B cell (primary cell): Measurements from ENCODE around the gene IFITM1. TPM values are rescaled to one million over a fixed set of nuclear protein-coding genes. Genes with fewer than 3 reads are reported as not detected.
A peak's percentile ranks its signal among the peaks of the same experiment; 100 is the strongest.

Source experiments
- ATAC-seq: fragments of 200-7000 bp; cut with Tn5 transposase; one replicate; pipeline ENCODE4 v1.10.0; 2021; ENCODE audit warnings: low read depth, mild to moderate bottlenecking, moderate number of reproducible peaks, moderate library complexity
- CTCF ChIA-PET: fragments of 350-600 bp; sonication (Branson Sonifier 250); formaldehyde crosslinking; loops from one replicate; lab custom pipeline; 2021; ENCODE audit warnings: antibody characterized with exemption, inconsistent platforms; lab: Charles Lee
- POLR2A ChIA-PET: fragments of 350-600 bp; sonication (Branson Sonifier 250); formaldehyde crosslinking; loops from one replicate; lab custom pipeline; 2021; ENCODE audit warnings: antibody characterized with exemption; lab: Charles Lee
- DNase-seq: peaks from one replicate; pipeline ENCODE4 v3.0.0; 2013
- H2AFZ ChIP-seq: 2 replicates; pipeline ENCODE4 v1.6.1; 2012; ENCODE audit warnings: mild to moderate bottlenecking, low read depth, low read length; ENCODE audit not compliant: insufficient read depth, poor library complexity, severe bottlenecking
- H3K27ac ChIP-seq, 2 donors: 1 replicate in 1 of 2; 2 replicates in 1 of 2; pipeline ENCODE4 v1.5.1; 2012 to 2013; ENCODE audit warnings: low read length in 2 of 2, mild to moderate bottlenecking in 2 of 2, moderate library complexity in 1 of 2
- H3K27me3 ChIP-seq, 4 experiments: fragments of 200-600 bp in 1 of 4; sonication (generic) in 1 of 4; replicated peaks in 1 of 4; 1 replicate in 2 of 4; 2 replicates in 2 of 4; pipeline versions ENCODE4 v1.6.1 to v1.7.0; 2013 to 2016; ENCODE audit warnings: low read length in 3 of 4, mild to moderate bottlenecking in 2 of 4, mixed read lengths in 1 of 4, moderate library complexity in 1 of 4; ENCODE audit not compliant: insufficient read depth in 4 of 4, control insufficient read depth in 3 of 4; ENCODE audit errors: control extremely low read depth in 1 of 4
- H3K36me3 ChIP-seq, 2 experiments: replicated peaks in 1 of 2; 1 replicate in 1 of 2; 2 replicates in 1 of 2; pipeline versions ENCODE4 v1.6.1 to v1.7.1; 2013; ENCODE audit warnings: low read length in 1 of 2; ENCODE audit not compliant: insufficient read depth in 2 of 2, control insufficient read depth in 1 of 2; ENCODE audit errors: control extremely low read depth in 1 of 2, extremely low read depth in 1 of 2
- H3K4me1 ChIP-seq, 2 donors: fragments of 200-600 bp in 1 of 2; sonication (generic) in 1 of 2; 1 replicate in 1 of 2; 2 replicates in 1 of 2; pipeline versions ENCODE4 v1.5.1 to v1.6.1; 2013 to 2017; ENCODE audit warnings: low read length in 2 of 2; ENCODE audit not compliant: control insufficient read depth in 2 of 2, insufficient read depth in 2 of 2
- H3K4me2 ChIP-seq: replicated peaks from 2 replicates; pipeline ENCODE3; 2012; ENCODE audit warnings: mild to moderate bottlenecking, low read depth, low read length; ENCODE audit not compliant: poor library complexity, severe bottlenecking
- H3K4me3 ChIP-seq, 5 experiments: fragments of 200-600 bp in 1 of 5; sonication (generic) in 1 of 5; 1 replicate in 3 of 5; 2 replicates in 2 of 5; pipeline versions ENCODE4 v1.5.1 to v1.7.0; 2011 to 2016; ENCODE audit warnings: low read length in 4 of 5, mild to moderate bottlenecking in 4 of 5, low read depth in 2 of 5, control low read depth in 1 of 5, moderate library complexity in 1 of 5; ENCODE audit not compliant: insufficient read depth in 1 of 5; ENCODE audit errors: control extremely low read depth in 1 of 5, extremely low read depth in 1 of 5
- H3K79me2 ChIP-seq: fragments of 200-600 bp; sonication (generic); one replicate; pipeline ENCODE4 v1.6.0; 2016; ENCODE audit warnings: low read length; ENCODE audit not compliant: control insufficient read depth, insufficient read depth
- H3K9ac ChIP-seq: fragments of 200-600 bp; sonication (generic); 2 replicates; pipeline ENCODE4 v1.6.1; 2017; ENCODE audit warnings: mild to moderate bottlenecking, low read length, moderate library complexity
- H3K9me3 ChIP-seq, 3 donors: one replicate each; pipeline versions ENCODE4 v1.6.1 to v1.7.1; 2013; ENCODE audit warnings: low read length in 2 of 3; ENCODE audit not compliant: control insufficient read depth in 2 of 3, insufficient read depth in 1 of 3; ENCODE audit errors: control extremely low read depth in 1 of 3
- H4K20me1 ChIP-seq: 2 replicates; pipeline ENCODE4 v1.6.0; 2012; ENCODE audit warnings: mild to moderate bottlenecking, low read length; ENCODE audit not compliant: insufficient read depth, control insufficient read depth, poor library complexity, severe bottlenecking
- H3K27ac Mint-ChIP-seq: one replicate; pipeline ENCODE4 v1.8.0; 2021; ENCODE audit warnings: mixed read lengths
- H3K27me3 Mint-ChIP-seq: one replicate; pipeline ENCODE4 v1.8.0; 2021; ENCODE audit warnings: mixed read lengths
- H3K4me1 Mint-ChIP-seq: one replicate; pipeline ENCODE4 v1.8.0; 2021; ENCODE audit warnings: mixed read lengths
- H3K4me3 Mint-ChIP-seq: one replicate; pipeline ENCODE4 v1.8.0; 2021; ENCODE audit warnings: mixed read lengths
- H3K9me3 Mint-ChIP-seq: one replicate; pipeline ENCODE4 v1.8.0; 2022; ENCODE audit warnings: mixed read lengths; ENCODE audit not compliant: insufficient read depth
- CTCF ChIP-seq: fragments of 200-600 bp; IDR thresholded peaks from one replicate; pipeline ENCODE4 v1.8.0; 2022; ENCODE audit warnings: antibody characterized with exemption, mild to moderate bottlenecking
- EZH2 ChIP-seq: IDR thresholded peaks from 2 replicates; pipeline ENCODE4 v1.6.1; 2012; ENCODE audit warnings: borderline replicate concordance, low read depth, mild to moderate bottlenecking, moderate library complexity, low read length; ENCODE audit not compliant: insufficient read depth, poor library complexity, severe bottlenecking
- WGBS: methylation state at CpG from one replicate; pipeline ENCODE4 v1.1.5; 2013; ENCODE audit warnings: missing lambda C conversion rate; ENCODE audit not compliant: insufficient coverage; 5-methylcytosine and 5-hydroxymethylcytosine counted together
- intact Hi-C: fragments of 100-400 bp; cut with micrococcal nuclease; formaldehyde crosslinking; loops from one replicate; pipeline ENCODE4 v1.10.0; 2022
- polyA plus RNA-seq: library from polyadenylated mRNA; depleted of rRNA; stranded (reverse); fragments of >200 nt; gene quantifications from 2 replicates; pipeline ENCODE4 v1.2.3, GENCODE V29; 2012
- total RNA-seq, 2 donors: library from RNA; stranded (reverse); fragments of 120-200 nt in 1 of 2; gene quantifications; 1 replicate in 1 of 2; 2 replicates in 1 of 2; pipeline versions ENCODE4 v1.2.3 to v1.2.4, GENCODE V29; 2013 to 2022

The IFITM1 gene
- total and polyA plus RNA-seq, 2 donors (not counting 1 experiment from before 2014, with no cell fraction given) = 19.5 to 83.7 TPM

- H3K79me2 ChIP-seq = no peaks in the 10 kb centered on the region
- ChIA-PET CTCF (no interaction called here), POLR2A (interaction anchor here (1.2 kb wide), 1 partner anchor 9 kb away, joined by 3 read pairs; the partner anchor contains the start of gene PGGHG)
- ATAC-seq (no peak), DNase-seq (no peak)
- no peaks in the 10 kb centered on the region for H3K9me3 ChIP-seq
- intact Hi-C loops = no loop called here
- H3K27ac Mint-ChIP-seq = peak overlapping the region; percentile 50
- no peaks in the 10 kb centered on the region for H3K36me3 ChIP-seq
- peaks cover 7% of the 10 kb centered on the region for H3K27me3 Mint-ChIP-seq
- no peak overlapping the region for H3K4me3 ChIP-seq
- H3K4me1 Mint-ChIP-seq = peaks cover 12% of the 10 kb centered on the region
- no peak overlapping the region for H2AFZ ChIP-seq
- no peak overlapping the region for H3K27ac ChIP-seq
- TF ChIP-seq CTCF = no peak
- no peak for TF ChIP-seq EZH2
- peaks cover 4 to 5% of the 10 kb centered on the region in 2 donors for H3K4me1 ChIP-seq
- WGBS = 76% methylated on average over 21 of the region's 26 CpGs
- no peaks in the 10 kb centered on the region for H3K9me3 Mint-ChIP-seq
- H3K27me3 ChIP-seq = peaks cover 0 to 15% (median 1%) of the 10 kb centered on the region in 4 experiments
- H4K20me1 ChIP-seq = no peaks in the 10 kb centered on the region
- no peak overlapping the region for H3K9ac ChIP-seq
- no peak overlapping the region for H3K4me3 Mint-ChIP-seq
- no peak overlapping the region for H3K4me2 ChIP-seq
Observed at GRCh38 chr11:297586-298405, 16.0 kb upstream of the IFITM1 start.
